Neural progenitor cell (in vitro differentiated cells): ENCODE results near the gene PCYOX1L.

Experiments
- EZH2phosphoT487 ChIP-seq: fragments of 200-600 bp; sonication (generic); IDR thresholded peaks from 2 replicates; pipeline ENCODE4 v1.6.1; 2017; ENCODE audit warnings: antibody characterized with exemption
- TF ChIP-seq, protein P1 (sequence below): fragments of 200-600 bp; sonication (generic); IDR thresholded peaks from 2 replicates; pipeline ENCODE4 v1.5.1; 2017; ENCODE audit warnings: antibody characterized with exemption, mild to moderate bottlenecking

DNA sequence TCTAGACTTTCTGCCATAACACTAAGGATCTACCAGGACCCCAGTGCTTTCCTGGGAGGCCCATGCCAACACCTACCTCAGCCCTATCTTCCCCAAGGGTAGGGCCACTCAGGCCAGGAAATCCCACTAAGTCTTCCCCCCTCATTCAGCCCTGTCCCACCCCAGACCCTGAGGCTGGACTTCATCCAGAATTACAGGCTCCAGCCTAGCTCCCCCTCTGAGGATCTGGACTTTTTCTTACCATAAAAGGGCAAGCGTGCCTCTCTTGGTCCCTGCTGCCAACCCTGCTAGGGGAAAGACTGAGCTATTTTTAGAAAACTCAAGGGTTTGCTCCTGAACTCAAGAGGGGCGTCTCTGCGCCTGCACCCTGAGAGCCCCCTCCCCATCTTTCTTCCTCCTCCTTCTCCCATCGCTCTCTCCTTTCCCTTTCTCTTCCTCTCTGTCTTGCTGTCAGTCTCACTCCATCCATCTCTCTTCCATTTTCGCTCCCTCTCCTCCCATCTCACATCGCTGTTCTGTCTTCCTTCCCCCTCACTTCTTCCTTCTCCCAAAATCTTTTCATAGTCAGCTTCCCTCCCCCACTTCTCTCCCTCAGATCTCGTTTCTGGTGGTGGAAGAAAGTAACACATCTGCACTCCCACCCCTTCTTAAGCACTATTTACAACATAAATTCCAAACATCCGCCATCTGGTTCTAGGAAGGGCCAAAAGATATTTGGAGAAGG, 59.3 kb downstream of the PCYOX1L start:
- TF ChIP-seq, protein P1, sequence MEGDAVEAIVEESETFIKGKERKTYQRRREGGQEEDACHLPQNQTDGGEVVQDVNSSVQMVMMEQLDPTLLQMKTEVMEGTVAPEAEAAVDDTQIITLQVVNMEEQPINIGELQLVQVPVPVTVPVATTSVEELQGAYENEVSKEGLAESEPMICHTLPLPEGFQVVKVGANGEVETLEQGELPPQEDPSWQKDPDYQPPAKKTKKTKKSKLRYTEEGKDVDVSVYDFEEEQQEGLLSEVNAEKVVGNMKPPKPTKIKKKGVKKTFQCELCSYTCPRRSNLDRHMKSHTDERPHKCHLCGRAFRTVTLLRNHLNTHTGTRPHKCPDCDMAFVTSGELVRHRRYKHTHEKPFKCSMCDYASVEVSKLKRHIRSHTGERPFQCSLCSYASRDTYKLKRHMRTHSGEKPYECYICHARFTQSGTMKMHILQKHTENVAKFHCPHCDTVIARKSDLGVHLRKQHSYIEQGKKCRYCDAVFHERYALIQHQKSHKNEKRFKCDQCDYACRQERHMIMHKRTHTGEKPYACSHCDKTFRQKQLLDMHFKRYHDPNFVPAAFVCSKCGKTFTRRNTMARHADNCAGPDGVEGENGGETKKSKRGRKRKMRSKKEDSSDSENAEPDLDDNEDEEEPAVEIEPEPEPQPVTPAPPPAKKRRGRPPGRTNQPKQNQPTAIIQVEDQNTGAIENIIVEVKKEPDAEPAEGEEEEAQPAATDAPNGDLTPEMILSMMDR, result no peak
- no peak for TF ChIP-seq EZH2phosphoT487
